Activated CD4-positive, alpha-beta T cell treated with anti-CD3 and anti-CD28 coated beads for 4 hours (primary cell): ENCODE results near the gene CELSR1.

Experiments
- DNase-seq, 2 donors: peaks; one replicate each; pipeline ENCODE4 v3.0.0-alpha.2; 2020

CELSR1 gene

DNA sequence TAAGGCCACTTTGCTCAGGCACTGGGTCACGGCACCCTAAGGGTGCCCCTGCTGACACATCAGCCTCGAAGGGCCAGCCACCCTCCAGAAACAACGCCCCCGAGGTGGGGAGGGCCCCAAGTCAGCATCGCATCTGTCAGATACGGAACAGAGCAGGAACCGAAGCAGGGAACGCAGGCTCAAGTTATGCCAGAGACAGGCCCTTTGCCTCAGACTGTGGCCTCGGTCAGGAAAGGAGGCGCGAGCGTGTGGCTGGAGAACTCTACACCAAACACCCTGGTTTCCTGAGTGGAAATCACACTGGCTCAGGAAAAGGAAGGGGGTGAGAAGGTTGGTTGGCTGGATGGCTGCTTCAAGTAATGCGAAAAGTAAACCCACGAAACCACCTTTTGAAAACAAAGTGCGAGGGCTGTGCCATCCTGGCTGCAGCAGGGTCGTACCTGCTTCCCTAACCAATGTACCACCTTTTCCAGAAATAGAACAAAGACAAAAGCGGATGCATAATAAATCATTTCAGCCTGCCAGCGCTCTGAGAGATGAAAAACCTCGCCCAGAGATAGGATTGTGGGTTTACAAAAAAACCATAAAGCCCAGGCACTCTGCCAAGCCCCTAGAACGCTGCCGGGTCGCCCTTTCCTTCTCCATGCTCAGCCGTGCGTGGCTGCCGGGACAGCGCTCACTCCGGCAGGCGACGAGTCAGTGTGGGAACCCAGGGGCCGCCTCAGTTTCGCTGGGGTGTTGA, 163.3 kb downstream of the CELSR1 start:
- DNase-seq, result no peak

DNA sequence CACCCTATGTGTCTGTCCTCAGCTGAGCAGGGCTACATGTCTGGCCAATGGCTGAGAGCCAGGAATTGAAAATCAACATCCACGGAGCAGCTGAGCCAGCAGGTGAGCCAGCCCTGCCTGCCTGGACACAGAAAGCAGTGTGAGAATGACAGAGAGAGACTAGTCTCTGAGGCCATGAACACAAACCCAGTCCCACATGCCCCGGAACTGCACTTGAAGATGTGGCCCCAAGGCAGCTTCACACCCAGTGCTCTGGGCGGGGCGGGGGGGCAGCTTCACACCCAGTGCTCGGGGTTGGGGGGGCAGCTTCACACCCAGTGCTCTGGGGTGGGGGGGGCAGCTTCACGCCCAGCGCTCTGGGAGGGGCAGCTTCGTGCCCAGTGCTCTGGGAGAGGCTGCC, 164.3 kb downstream of the CELSR1 start:
- DNase-seq, result no peak

- no peak for DNase-seq
These were observed 164.7 kb downstream of the CELSR1 start for GRCh38 chr22:46372686-46373085.

GRCh38 chr22:46371623-46372226, 165.7 kb downstream of the CELSR1 start:
- no peak for DNase-seq

GRCh38 chr22:46370584-46371291, 166.7 kb downstream of the CELSR1 start:
- DNase-seq, result peak in 1 of 2 donors; percentile 15

DNA sequence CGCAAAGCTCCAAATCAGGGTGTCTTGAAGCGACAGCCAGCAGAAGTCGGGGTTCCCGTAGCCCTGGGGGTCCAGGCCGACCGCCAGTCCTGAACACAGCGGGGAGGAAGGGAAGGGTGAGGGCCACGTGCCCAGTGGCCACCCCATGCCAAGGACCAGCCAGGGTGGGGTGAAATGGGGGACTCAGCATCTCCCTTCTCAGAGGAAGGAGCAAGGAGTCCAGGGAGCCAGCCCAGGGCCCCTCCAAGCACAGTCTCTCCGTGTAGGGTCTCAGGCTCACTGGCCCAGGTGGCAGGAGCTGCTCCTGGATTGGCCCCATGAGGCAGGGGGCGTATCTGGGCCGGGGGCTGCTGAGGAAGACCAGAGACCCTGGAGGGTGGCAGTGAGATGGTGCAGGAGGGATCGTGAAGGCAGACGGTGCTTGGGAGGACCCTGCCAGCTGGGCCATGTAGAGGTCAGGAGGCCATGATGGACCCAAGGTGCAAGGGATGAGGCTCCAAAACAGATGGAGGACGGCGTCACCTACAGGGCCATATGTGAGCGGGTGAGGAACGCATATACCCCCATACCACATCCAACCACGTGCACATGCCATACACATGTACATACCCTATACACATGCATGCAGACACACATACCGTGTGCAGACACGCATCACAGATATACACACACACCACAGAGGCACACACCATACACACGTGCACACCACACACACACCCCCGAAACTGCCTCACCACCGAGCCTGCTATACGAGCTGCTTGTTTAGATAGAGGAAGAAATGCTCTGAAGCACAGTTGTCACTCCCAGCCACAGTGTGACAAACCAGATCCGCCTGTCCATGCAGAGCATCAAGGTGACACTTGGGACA, 167.5 kb downstream of the CELSR1 start:
- DNase-seq, result no peak

DNA sequence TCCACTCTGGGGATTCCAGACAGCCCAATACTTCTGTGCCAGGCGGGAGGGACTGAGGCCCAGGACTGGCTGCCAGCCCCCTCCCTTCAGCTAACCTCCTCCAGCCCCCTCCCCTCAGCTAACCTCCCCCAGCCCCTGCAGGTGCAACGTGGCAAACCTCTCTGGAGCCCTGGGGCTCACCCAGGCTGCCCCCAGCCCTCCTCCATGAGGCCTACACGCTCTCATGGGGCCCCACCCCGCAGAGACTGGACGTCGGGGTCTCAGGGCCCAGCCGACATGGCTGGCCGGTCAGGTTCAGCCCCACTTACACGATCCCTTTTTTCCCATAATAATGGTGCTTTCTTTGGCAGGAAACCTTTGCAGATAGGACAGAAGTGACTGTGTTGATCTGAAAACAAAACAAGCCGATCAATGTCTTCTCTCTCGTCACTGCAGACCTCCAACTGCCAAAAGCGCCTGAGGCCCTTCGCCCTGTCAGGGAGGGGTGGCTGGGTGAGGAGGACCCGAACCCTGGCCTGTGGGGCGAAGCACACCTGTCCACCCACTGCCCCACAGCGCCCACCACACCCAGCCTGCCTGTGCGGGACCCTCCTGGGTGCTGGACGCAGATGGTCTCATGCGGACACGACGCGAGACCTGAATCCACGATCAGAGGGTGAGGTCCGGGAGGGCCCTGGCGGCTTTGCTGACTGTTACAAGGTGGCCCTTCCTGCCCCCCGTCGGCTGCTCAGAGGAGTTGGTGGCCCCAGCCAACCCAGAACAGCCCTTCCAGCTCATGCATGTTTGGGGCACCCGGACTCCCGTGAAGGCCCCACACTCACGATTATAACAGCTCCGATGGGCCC, 168.3 kb downstream of the CELSR1 start:
- DNase-seq, result no peak

DNA sequence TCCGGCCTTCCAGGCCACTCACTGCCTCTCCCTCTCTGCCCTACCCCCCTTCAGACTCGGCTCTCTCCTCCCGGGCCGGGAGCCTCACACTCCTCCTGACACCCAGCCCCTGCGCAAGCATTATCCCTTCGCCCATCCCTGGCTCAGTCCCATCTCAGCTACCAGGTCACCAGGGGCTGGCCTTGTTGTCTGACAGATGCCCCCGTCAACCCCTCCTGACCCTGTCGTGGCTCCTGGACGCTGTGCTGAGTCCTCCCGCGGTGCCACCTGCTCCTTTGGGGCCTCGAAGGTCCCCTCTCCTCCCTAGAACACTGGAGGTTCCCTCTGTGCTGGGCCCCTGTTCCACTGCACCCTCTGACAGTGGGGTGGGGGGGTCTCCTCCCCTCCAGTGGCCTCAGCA, 169.0 kb downstream of the CELSR1 start:
- no peak for DNase-seq

- peak; percentile 57 to 65 for DNase-seq
These were observed 169.7 kb downstream of the CELSR1 start for GRCh38 chr22:46367707-46368191.

GRCh38 chr22:46366801-46367706, 170.4 kb downstream of the CELSR1 start:
- DNase-seq, result peak in 1 of 2 donors; percentile 24

GRCh38 chr22:46366327-46366731, 171.1 kb downstream of the CELSR1 start:
- DNase-seq, result no peak

DNA sequence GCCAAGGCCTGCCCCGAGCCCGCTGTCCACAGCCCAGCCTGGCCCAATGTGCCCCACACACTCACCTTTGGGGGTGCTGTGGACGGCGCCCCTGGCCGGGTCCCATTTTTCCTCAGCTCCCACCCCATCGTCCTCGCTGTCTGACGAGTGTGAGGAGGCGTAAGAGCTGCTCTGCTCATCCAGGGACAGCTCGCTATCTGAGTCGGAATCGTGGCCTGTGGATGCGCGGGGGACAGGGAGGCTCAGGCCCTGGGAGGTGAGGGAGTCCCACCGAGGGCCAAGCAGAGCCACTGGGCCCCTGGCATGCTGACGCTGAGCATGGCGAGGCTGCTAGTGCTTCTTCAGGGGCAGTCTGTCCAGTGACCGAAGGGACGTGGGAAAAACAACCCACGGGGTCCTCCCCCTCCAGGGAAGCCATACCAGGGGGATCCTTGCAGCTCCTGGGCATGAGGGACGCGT, 172.2 kb downstream of the CELSR1 start:
- no peak for DNase-seq

DNA sequence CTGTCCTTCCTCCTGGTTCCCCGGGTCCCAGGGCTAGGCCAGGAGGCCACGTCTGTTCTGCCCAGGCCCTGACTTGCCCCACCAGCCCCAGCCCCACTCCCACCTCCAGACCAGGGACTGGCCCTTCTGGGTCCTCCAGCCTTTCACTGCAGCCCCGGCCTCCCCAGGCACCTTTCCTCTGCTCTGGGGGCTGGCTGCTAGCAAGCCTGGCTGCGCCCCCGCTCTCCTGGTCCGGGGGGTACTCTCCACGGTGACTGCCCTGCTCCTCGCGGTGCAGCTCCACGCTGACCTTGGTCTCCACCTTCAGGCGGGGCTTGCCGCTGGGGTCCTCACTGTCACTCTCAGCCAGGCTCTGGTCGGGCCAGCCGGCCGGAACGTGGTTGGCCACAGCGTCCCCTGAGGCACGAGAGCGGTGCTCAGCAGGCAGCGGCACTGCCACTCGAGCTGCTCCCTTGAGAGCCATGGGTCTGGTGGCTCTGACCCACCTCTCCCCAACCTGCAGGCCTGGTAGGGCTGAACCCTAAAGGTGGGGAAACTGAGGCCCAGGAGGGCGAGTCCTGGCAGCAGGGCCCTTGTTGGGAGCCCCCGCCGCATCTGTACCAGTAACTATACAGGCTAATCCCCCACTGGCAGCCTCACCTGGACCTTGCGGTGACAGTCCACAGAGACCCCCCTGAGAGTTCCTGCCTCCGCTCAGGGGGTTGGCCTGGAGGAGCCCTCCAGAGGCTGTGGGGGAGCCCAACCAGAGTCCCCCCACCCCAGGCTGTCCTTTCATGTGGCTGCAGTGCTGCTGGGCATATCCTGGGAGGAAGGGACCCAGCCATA, 172.9 kb downstream of the CELSR1 start:
- no peak for DNase-seq

- no peak for DNase-seq
These were observed 173.7 kb downstream of the CELSR1 start for GRCh38 chr22:46363611-46364321.

DNA sequence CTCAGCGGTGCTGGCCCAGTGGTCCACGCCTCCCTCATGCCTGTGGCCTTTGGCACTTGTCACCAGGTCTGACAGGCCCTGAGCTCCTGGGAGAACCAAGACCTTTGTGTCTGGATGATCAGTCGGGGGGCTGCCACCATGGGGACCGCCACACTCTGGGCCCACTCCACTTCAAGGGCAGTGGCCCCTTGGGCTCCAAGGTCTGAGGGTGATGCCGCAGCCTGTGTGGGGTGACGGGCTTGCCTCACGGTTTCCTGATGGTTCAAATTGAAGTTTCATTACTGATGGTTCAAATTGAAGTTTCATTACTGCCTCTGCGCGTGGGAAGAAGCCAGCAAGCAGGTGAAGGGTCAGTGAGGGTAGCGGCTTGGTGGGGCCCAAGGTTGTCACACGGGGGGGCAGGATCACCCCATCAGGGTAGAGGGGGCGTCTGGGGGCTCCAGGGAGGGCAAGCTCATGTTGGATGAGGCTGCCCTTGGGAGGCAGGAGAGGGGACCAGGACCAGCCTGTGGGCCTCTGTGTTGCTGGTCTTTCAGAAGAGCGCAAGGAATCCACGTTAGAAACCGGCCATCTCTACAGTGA, 174.4 kb downstream of the CELSR1 start:
- no peak for DNase-seq

GRCh38 chr22:46362203-46362933, 175.1 kb downstream of the CELSR1 start:
- no peak for DNase-seq

GRCh38 chr22:46361826-46362202, 175.6 kb downstream of the CELSR1 start:
- DNase-seq, result no peak

DNA sequence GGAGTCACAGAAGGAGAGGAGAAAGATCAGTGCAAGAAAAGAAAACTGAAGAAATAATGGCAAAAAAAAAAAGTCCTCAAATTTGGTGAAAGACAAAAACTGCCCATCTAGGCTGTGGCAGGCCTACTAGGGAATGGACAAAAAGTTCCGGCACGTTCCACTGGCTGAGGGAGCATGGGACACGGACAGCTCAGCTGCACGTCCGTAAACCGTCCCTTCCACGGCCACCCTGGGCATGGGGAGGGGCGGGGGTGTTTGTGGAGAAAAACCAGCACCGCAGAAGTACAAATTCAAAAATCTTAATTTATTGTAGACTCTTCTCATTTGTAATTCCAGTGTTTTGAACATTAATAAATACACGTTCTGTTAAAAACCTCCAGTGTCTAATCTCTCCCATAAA, 176.5 kb downstream of the CELSR1 start:
- no peak for DNase-seq
